ENCODE measurements around the gene JPT2.

JPT2 gene

DNA sequence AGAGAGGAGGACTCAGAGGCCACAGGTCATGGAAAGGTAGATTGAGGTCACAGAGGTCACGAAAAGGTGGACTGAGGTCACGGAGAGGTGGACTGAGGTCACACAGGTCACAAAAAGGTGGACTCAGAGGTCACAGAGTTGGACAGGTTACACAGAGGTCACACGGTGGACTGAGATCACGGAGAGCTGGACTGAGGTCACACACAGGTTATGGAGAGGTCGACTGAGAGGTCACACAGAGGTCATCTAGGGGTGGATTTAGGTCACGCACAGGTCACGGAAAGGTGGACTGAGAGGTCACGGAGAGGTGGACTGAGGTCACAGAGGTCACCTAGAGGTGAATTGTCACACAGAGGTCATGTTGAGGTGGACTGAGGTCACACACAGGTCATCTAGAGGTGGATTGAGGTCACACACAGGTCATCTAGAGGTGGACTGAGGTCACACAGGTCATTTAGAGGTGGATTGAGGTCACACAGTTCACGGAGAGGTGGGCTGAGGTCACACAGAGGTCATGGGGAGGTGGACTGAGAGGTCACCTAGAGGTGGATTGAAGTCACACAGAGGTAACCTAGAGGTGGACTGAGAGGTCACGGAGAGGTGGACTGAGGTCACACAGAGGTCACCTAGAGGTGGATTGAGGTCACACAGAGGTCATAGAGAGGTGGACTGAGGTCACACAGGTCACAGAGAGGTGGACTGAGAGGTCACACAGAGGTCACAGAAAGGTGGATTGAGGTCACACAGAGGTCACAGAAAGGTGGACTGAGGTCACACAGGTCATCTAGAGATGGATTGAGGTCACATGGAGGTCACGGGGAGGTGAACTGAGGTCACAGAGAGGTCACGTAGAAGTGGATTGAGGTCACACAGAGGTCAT, 26.7 kb upstream of the JPT2 start:
- no peak for DNase-seq (ENCODE audit: low read depth in 2 of 2, low spot score in 1 of 2)

DNA sequence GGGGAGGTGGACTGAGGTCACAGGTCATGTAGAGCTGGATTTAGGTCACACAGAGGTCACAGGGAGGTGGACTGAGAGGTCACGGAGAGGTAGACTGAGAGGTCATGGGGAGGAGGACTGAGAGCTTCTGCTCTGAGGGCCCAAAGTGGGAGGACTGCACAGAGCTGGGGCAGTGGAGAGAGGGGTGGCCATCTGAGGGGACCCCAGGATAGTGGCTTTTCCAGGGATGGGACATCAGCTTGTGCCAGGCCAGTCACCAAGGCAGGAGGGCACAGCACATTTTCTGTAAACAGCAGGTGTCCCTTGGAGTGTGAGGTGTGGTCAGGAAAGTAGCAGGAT, 26.1 kb upstream of the JPT2 start:
- DNase-seq (ENCODE audit: low read depth in 2 of 2, low spot score in 1 of 2): no peak

DNA sequence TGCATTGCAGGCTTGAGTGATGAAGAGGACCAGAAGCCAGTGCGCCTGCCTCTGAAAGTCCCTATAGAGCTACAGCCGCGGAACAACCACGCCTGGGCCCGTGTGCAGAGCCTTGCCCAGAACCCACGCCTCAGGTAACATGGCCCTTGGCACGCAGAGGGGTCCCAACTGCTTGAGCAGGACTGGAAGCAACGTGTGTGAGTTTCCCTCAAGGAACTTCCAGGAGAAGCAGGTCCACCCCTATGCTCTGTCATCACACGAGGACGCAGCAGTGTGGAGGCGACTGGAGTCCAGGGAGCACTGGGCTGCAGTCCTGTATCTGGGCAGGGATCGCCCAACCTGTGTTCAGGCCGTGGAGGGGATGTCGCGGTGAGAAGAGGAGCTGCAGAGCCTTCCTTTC, 25.1 kb upstream of the JPT2 start:
- DNase-seq (ENCODE audit: low read depth in 2 of 2, low spot score in 1 of 2): no peak

DNA sequence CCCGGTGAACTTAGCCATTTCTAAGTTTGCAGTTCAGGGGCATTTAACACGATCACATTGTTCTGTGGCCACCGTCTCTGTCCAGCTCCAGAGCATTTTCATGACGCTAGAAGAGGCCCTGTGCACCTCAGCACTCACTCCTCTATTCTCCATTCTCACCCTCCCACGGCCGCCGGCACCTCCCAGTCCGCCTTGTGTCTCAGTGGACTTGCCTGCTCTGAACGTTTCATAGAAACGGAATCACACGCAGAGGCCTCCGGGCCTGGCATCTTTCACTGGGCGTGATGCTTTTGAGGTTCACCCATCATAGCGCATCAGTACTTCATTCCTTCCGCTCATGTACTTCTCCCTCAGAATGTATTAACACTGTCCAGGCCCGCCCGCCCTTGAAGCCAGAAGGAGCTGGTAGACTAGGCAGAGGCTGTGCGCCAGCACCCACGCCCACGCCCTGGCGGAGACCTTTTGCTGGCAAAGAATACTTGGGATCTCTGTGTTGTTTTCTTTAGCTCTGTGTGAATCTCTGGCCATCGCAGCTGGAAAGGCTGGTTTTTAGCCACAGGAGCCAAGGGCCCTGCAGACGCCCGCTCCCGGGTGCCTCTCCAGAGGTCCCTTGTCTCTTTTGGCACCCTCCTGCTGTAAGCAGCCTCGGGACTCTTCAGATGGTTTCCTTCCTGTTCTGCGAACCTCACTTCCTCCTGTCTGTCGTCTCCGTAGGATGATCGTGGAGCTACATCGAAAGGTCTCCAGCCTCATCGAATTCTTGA, 23.4 kb upstream of the JPT2 start:
- DNase-seq (ENCODE audit: low read depth in 2 of 2, low spot score in 1 of 2): no peak

DNA sequence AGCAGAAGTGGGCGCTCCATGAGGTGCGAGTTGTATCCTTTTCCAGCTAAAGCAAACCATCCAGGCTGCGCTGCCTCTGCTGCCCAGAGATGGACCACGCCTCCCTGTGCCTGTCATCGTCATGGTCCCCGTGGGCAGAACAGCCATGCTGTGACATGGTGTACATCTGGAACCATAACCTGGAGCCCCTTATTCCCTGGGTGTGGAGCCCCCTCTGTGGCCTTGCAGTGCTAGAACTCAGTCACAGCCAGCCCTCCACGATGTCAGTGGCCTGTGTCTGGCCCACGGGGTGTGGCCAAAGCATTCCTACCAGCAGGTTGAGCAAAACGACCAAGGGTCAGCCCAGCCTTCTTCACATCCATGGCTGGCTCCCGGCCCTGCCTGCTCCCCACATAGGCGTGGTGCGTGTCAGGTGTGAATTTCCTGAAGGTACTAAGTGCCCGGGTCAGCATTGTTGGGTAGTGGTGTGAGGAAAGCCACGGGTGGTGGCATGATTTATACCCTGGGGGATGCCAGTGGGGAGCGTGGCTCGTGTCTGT, 22.7 kb upstream of the JPT2 start:
- DNase-seq (ENCODE audit: low read depth in 2 of 2, low spot score in 1 of 2): no peak

DNA sequence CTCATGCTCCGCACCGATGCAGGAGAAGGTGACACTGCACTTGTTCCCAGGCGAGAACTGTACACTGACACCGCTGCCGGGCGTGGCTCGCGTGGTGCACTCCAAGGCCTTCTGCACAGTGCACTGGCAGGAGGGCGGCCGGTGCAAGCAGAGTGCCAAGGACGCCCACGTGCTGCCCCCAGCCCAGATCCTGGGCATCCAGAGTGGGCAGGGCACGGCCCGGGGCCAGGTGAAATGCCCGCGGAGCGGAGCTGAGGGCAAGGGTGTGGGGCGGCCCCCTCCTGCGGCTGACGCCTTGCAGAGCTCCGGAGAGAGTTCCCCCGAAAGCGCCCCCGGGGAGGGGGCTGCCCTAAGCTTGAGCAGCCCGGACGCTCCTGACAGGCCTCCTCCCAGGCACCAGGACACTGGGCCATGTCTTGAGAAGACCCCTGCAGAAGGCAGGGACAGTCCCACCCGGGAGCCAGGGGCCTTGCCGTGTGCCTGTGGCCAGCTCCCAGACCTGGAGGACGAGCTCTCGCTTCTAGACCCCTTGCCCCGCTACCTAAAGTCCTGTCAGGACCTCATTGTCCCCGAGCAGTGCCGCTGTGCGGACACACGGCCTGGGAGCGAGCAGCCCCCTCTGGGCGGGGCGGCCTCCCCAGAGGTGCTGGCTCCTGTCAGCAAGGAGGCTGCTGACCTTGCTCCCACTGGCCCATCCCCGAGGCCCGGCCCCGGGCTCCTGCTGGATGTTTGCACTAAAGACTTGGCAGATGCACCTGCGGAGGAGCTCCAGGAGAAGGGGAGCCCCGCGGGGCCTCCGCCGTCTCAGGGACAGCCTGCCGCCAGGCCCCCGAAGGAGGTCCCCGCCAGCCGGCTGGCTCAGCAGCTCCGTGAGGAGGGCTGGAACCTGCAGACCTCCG, 21.9 kb upstream of the JPT2 start:
- DNase-seq (ENCODE audit: low read depth in 2 of 2, low spot score in 1 of 2): no peak

DNA sequence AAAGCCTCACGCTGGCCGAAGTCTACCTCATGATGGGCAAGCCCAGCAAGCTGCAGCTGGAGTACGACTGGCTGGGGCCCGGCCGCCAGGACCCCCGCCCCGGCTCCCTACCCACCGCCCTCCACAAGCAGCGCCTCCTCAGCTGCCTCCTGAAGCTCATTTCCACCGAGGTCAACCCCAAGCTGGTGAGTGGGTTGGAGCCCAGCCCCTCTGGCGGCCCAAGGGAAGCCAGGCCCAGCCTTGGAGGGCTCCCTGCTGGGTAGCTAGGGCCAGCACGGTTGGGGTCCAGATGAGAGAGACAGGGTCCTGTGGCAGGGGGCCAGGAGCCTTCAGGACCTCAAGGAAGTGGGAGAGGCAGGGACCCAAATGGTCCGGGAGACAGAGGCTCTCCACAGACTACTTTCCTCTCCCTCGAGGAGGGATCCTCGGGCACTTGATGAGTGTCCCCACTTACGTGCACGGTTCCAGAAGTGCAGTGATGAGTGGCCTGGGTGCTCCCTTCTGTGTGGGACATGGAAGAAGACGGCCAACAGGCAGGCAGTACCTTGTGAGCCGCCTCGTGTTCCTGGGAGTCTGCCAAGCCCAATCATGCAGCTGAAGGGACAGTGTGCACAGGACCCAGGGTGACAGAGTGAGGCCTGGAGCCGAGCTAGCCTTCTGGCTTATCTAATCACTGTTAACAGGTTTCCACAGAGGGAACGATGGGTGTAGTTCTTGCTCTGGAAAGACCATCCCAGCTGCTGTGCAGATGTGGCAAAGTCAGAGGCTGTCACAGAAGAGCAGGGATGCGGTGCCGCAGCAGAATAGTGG, 21.1 kb upstream of the JPT2 start:
- DNase-seq (ENCODE audit: low read depth in 2 of 2, low spot score in 1 of 2): no peak

DNA sequence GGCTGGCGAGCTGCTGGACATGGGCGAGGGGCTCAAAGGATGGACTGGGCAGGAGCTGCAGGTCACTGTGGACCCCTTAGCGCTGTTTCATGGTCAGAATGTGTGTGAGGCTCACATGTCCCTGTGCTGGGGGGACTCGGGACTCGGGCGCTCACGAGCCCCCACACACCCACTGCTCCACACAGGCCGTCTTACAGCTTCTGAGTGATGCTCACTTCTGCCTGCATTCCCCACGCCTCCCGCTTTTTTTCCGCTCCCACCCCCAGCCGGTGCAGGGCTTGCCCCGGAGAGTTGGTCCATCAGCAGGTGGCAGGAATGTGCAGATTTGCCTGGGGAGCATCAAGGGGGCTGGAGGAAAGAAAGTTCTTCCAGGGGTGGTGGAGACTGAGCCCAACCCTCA, 20.2 kb upstream of the JPT2 start:
- DNase-seq (ENCODE audit: low read depth in 2 of 2, low spot score in 1 of 2): no peak

DNA sequence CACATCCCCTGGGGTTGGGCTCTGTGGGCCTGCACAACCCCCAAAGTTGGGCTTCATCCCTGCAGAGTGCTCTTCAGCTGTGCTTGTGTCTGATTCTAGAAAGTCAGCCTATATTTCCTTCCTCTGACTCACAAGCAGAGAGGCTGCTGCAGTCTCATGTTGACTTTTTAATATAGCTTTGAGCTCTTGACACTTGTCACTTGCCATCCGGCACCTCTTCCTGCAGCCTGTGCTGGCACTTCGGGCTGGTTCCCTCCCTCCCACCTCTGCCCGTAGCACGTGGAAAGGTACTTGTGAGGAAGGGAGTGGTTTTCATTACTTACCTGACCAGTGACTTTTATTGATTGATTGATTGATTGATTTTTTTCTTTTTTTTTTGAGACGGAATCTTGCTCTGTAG, 19.0 kb upstream of the JPT2 start:
- DNase-seq (ENCODE audit: low read depth in 2 of 2, low spot score in 1 of 2): no peak

DNA sequence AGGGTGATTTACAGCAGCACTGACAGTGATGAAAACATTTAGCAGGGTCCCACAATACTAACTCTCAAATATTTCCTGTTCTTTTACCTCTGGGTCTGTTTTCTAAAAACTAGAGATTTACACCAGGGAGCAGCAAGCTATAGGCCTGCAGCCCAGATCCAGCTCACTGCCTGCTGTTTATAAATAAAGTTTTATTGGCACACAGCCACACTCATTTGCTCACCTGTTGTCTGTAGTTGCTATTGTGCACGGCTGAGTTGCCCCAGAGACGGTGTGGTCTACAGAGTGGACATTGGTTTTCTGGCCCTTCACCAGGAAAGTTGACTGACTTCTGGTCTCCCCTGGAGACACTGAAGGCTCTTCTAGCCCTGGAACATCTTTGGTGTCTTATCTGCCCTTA, 16.3 kb upstream of the JPT2 start:
- no peak for DNase-seq (ENCODE audit: low read depth in 2 of 2, low spot score in 1 of 2)

DNA sequence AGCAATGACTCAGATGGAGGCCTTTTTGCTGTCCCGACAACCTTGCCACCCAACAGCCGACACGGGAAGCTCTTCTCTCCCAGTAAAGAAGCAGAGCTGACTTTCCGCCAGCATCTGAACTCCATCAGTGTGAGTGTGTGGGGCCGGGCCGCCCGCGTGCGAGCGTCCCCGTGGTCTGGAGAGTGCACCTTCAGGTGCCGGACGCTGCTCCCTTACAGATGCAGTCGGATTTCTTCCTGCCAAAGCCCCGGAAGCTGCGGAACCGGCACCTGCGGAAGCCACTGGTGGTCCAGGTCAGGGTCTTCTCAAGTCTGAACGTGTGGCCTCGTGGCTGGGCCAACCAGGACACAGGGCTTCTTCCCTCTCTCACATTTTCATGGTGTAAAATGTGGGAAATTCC, 15.5 kb upstream of the JPT2 start:
- DNase-seq (ENCODE audit: low read depth in 2 of 2, low spot score in 1 of 2): no peak

DNA sequence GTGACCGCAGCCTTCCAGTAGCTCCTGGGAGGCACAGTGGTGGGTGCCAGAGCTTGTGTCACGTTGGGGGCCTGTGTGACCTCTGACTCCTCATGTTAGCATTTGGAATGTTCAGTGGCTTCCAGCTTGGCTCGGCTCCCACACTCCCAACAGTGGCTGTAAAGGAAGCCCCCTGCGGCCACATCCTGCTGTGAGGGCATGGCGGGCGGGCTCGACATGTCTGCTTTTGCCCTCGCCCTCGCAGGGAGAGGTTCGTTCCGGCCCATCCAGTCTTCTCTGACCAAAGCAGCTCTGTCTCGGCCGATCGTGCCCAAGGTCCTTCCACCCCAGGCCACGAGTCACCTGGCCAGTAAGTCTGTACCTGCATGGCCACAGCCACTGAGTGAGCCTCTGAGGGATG, 12.2 kb upstream of the JPT2 start:
- no peak for DNase-seq (ENCODE audit: low read depth in 2 of 2, low spot score in 1 of 2)

DNA sequence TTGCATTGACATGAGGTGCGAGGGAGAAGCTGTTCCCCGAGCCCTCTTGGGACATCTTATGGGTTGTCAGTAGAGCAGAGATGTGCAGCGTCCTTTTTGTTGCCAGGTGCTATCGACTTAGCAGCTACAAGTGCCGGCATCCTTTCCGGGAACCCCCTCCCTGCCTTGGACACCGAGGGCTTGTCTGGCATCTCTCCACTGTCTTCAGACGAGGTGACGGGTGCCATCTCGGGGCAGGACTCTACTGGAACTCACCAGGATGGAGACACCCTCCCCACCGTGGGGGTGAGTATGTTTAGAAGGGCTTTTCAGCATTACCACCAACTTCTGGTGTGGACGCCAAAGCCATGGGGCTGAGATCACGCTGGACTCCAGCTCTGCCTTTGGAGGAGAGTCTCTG, 11.8 kb upstream of the JPT2 start:
- no peak for DNase-seq (ENCODE audit: low read depth in 2 of 2, low spot score in 1 of 2)

DNA sequence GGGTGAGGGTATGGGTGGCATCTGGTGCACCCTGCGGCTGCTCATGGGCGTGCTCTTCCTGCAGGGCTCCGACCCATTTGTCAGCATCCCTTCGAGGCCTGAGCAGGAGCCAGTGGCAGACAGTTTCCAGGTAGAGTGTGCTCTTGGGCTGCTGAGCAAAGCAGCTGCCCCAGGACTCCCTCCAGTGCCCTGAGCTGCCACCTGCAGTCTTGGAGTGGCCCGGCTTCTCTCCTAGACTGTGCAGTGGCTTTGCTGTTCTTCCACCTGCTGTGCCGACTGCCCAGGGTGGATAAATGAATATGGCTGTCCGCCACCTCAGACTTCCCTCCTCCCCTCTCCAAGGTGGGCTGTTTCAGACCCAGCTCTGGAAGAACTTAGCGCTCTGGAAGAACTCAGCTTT, 10.8 kb upstream of the JPT2 start:
- DNase-seq (ENCODE audit: low read depth in 2 of 2, low spot score in 1 of 2): no peak

DNA sequence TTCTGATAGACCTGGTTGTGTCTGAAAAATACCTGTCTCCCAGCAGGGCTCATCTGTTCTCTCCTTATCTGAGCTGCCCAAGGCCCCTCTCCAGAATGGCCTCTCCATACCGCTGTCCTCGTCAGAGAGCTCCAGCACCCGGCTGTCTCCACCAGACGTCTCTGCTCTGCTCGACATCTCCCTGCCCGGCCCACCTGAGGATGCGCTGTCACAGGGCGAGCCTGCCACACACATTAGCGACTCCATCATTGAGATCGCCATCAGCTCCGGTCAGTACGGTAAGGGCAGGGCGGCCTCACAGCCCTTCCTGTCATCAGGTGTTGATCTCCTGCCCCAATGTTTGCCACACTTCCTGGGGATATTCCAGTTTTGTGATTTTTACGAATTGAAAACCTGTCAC, 10.2 kb upstream of the JPT2 start:
- DNase-seq (ENCODE audit: low read depth in 2 of 2, low spot score in 1 of 2): no peak

DNA sequence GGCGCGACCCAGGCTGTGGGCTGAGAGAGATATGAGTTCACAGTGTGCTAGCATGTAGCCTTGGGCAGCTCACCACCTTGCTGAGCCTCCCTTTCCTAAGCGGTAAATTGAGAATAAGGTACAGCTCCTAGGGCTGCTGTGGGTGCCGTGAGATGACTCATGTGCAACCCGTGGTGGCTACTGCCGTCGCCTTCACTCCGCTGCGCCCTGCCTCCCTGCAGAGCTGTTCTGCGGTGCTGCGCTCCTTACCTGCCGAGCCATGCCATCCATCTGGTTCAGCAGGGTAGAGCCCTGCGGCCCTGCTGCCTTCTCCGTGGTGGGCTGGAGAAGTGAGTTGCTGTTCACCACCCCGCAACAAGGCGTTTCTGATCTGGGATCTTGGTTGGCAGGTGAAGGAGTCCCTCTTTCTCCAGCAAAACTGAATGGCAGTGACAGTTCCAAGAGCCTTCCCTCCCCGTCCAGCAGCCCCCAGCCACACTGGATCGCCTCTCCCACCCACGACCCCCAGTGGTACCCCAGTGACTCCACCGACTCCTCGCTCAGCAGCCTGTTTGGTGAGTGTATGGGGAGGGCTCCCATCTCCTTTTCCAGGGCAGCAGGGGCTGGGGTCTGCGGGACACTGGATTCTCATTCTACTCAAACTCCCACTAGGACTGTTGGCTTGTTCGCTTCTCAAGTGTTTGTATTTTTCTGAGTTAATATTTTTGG, 9.3 kb upstream of the JPT2 start:
- no peak for DNase-seq (ENCODE audit: low read depth in 2 of 2, low spot score in 1 of 2)

DNA sequence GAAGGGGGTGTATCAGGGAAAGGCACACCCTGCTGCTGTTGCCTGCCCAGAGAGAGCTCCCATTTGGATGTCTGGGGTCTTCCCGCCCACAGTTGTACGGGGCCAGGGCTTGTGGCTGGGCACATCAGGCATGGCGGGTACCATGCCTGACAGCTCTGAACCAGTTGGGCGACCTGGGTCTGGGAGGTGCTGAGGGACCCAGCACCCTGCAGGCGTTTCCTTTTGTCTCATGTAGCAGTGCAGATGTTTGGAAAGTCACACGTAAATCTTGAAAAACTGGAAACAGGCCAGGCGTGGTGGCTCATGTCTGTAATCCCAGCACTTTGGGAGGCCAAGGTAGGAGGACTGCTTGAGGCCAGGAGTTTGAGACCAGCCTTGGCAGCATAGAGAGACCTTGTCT, 8.4 kb upstream of the JPT2 start:
- no peak for DNase-seq (ENCODE audit: low read depth in 2 of 2, low spot score in 1 of 2)

DNA sequence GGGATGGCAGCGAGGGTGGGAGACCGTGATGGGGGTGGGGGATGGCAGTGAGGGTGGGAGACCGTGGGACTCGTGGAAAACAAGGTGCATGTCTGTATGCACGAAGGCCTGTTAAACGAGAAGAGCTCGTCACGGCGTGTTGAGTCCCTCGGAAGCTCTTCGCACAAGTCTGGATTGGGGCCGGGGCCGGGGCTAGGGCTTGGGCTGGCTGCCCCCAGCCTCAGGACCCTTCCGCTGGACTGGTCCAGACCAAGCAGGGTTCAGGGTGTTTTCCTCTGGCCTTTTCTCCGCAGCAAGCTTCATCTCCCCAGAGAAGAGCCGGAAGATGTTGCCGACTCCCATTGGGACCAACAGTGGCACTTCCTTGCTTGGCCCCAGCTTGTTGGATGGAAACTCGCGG, 7.7 kb upstream of the JPT2 start:
- DNase-seq (ENCODE audit: low read depth in 2 of 2, low spot score in 1 of 2): no peak

DNA sequence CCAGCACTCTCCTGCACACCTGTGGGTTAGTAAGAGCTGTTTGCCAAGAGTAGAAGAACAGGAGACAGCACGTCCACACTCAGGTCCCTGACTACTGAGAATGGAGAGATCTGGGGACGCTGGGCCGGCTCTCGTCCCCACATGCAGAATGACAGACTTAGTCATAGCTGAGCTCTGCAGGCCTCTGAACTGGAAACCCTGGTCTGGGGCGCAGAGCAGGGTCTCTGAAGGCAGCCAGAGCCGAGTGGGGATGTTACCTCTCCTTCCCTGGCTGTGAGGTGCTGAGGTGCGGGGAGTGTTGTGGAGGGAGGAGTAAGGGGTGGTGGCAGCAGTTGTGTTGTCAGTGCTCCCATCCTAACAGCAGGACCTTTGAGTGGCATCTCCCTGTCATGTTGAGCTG, 7.2 kb upstream of the JPT2 start:
- no peak for DNase-seq (ENCODE audit: low read depth in 2 of 2, low spot score in 1 of 2)
